Lung (tissue), 12 donors: Measurements from ENCODE around the gene MARK2. TPM values are rescaled to one million over a fixed set of nuclear protein-coding genes. Genes with fewer than 3 reads are reported as not detected.

Experiments
- ATAC-seq: fragments of 200-7000 bp; cut with Tn5 transposase; one replicate; pipeline ENCODE4 v1.9.1; 2020; ENCODE audit warnings: moderate number of reproducible peaks; ENCODE audit not compliant: insufficient read depth, low FRiP score
- DNase-seq, 3 donors: peaks; one replicate each; pipeline ENCODE4 v3.0.0-alpha.2; 2013 to 2017
- H3K27ac ChIP-seq, 2 donors: one replicate each; pipeline ENCODE4 v1.5.1; 2013; ENCODE audit warnings: mild to moderate bottlenecking in 2 of 2, moderate library complexity in 2 of 2, control low read depth in 1 of 2, inconsistent platforms in 1 of 2, low read depth in 1 of 2, low read length in 1 of 2
- H3K27me3 ChIP-seq, 3 donors: one replicate each; pipeline ENCODE4 v1.5.1; 2013; ENCODE audit warnings: low read length in 2 of 3; ENCODE audit not compliant: control insufficient read depth in 3 of 3, insufficient read depth in 3 of 3
- H3K36me3 ChIP-seq, 4 donors: one replicate each; pipeline ENCODE4 v1.5.1; 2013; ENCODE audit warnings: low read length in 4 of 4, mild to moderate bottlenecking in 1 of 4, moderate library complexity in 1 of 4; ENCODE audit not compliant: control insufficient read depth in 4 of 4, insufficient read depth in 4 of 4
- H3K4me1 ChIP-seq, 5 donors: one replicate each; pipeline ENCODE4 v1.5.1; 2013; ENCODE audit warnings: low read length in 5 of 5, mild to moderate bottlenecking in 2 of 5, moderate library complexity in 1 of 5; ENCODE audit not compliant: control insufficient read depth in 5 of 5, insufficient read depth in 5 of 5
- H3K4me3 ChIP-seq: one replicate; pipeline ENCODE4 v1.5.1; 2013; ENCODE audit warnings: mild to moderate bottlenecking, control low read depth, moderate library complexity
- H3K9ac ChIP-seq, 2 donors: one replicate each; pipeline ENCODE4 v1.5.1; 2013; ENCODE audit warnings: low read length in 2 of 2, control low read depth in 1 of 2; ENCODE audit not compliant: insufficient read depth in 1 of 2
- H3K9me3 ChIP-seq, 4 donors: one replicate each; pipeline ENCODE4 v1.5.1; 2013; ENCODE audit warnings: low read length in 3 of 4, mild to moderate bottlenecking in 1 of 4, moderate library complexity in 1 of 4; ENCODE audit not compliant: control insufficient read depth in 4 of 4, insufficient read depth in 3 of 4
- WGBS, 2 donors: extraction: QIAGEN DNeasy Blood & Tissue Kit; methylation state at CpG; one replicate each; pipeline ENCODE4 v1.1.7; 2013; 5-methylcytosine and 5-hydroxymethylcytosine counted together
- polyA plus RNA-seq, 2 donors: library from polyadenylated mRNA; stranded (reverse); fragments of 200-250 nt; gene quantifications; one replicate each; pipeline ENCODE4 v1.2.1, GENCODE V29; 2013
- total RNA-seq, 2 donors: library from RNA; depleted of rRNA in 1 of 2; stranded (reverse); fragments of >200 nt in 1 of 2; gene quantifications; one replicate each; pipeline ENCODE4 v1.2.1, GENCODE V29; 2014 to 2021
- TF ChIP-seq, protein P1 (sequence below): IDR thresholded peaks from 2 replicates; pipeline ENCODE4 v1.5.1; 2012; ENCODE audit warnings: mild to moderate bottlenecking; ENCODE audit errors: control extremely low read depth, extremely low read depth
- donor health status: control.
- donor health status: control.
- donor health status: Bipolar disorder and iron deficiency.
- donor health status: healthy.
- donor health status: DM: yes; HTN: yes; CAD: no.

The MARK2 gene
- total and polyA plus RNA-seq, 4 donors: 15.5 to 42.9 (median 32.3) TPM

DNA sequence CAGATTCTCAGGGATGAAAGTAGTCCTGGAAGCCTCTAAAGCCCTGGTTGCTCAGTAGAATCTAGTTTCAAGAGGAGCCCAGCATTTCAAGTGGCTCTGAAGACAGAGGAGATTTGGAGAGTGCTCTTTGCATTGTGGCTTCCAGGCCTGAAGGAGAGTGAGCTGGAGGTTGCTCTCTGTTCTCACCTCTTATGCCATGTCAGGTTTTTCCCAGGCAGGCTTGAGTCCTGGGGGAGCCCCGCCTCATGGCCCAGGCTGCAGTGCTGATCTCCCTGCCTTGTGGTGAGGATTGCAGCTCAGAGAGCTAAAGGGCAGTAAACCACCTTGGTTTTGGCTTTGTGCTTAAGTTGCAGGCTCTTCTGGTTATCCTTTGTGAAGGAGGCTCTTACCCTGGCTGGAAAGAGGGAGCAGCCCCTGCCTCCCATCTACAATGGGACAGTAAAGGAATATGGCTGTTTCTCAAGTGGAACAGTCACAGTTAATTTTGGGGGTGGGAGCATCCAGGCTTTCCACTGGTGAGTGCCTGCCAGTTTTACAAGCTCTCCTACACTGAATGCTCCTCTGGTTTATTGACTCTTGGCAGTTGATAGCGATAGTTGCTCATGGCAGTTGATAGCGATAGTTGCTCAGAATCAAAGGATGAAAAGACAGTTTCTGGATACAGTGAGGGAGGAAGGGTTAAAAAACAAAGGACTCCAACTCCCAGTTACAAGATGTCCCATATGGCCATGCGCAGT is 45.5 kb downstream of the MARK2 start:
- no peak for ATAC-seq
- H3K27ac ChIP-seq: peak overlapping the region in 1 of 2 donors; percentile 40

DNA sequence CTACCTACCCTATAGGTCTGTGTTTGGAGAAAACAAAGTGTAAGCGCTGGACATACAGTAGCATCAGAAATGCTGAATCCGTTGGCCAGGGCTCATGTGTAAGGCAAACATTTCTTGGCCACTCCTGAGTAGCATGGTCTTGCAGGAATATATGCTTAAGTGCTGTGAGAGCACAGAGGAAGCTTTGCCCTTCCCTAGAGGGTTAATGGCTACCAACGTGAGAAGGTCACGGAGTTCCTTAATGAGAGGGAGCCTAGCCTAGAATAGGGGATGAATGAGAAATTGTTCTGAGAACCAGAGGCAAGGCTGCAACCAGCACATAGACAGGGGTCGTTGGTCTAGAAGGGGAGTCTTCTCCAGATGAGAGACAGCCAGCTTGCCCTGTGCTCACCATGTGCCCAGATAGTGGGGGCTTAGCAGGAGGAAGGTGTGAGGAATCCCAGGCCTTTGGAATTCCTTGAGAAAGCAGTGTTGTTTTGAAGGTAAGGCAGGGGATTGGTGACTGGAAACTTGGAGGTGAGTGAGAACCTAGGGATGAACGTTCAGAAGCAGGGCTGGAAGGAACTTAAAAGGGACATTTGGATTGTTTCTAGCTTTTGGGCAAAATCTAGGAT is 48.6 kb downstream of the MARK2 start:
- no peak overlapping the region for H3K9ac ChIP-seq

More for the DNA sequence above, 45.5 kb downstream of the MARK2 start:
- peaks cover 2 to 34% (median 6%) of the 10 kb centered on the region in 5 donors for H3K4me1 ChIP-seq
- no peak overlapping the region for H3K9ac ChIP-seq
- no peak for DNase-seq
- peaks cover 0 to 3% (median under 1%) of the 10 kb centered on the region in 4 donors for H3K36me3 ChIP-seq
- 76 to 88% methylated on average over 4 of the region's 4 CpGs for WGBS, 2 donors
- no peaks in the 10 kb centered on the region for H3K9me3 ChIP-seq
- H3K27me3 ChIP-seq: no peaks in the 10 kb centered on the region
- no peak overlapping the region for H3K4me3 ChIP-seq
- TF ChIP-seq, protein P1, sequence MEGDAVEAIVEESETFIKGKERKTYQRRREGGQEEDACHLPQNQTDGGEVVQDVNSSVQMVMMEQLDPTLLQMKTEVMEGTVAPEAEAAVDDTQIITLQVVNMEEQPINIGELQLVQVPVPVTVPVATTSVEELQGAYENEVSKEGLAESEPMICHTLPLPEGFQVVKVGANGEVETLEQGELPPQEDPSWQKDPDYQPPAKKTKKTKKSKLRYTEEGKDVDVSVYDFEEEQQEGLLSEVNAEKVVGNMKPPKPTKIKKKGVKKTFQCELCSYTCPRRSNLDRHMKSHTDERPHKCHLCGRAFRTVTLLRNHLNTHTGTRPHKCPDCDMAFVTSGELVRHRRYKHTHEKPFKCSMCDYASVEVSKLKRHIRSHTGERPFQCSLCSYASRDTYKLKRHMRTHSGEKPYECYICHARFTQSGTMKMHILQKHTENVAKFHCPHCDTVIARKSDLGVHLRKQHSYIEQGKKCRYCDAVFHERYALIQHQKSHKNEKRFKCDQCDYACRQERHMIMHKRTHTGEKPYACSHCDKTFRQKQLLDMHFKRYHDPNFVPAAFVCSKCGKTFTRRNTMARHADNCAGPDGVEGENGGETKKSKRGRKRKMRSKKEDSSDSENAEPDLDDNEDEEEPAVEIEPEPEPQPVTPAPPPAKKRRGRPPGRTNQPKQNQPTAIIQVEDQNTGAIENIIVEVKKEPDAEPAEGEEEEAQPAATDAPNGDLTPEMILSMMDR: no peak

GRCh38 chr11:63888170-63889086 is 49.5 kb downstream of the MARK2 start:
- peak in 2 of 3 donors; percentile 41 to 54 for DNase-seq
- H3K9me3 ChIP-seq: no peaks in the 10 kb centered on the region
- peaks cover 0 to 2% (median under 1%) of the 10 kb centered on the region in 4 donors for H3K36me3 ChIP-seq
- ATAC-seq: peak; percentile 76
- H3K27ac ChIP-seq: peak overlapping the region; percentile 54 to 77
- H3K9ac ChIP-seq: no peak overlapping the region
- peaks cover 2 to 40% (median 6%) of the 10 kb centered on the region in 5 donors for H3K4me1 ChIP-seq
- TF ChIP-seq, protein P1: no peak
- H3K27me3 ChIP-seq: no peaks in the 10 kb centered on the region
- 19 to 24% methylated on average over 24 to 25 of the region's 25 CpGs for WGBS, 2 donors
- H3K4me3 ChIP-seq: peak overlapping the region; percentile 0

More for the DNA sequence above, 48.6 kb downstream of the MARK2 start:
- WGBS, 2 donors: 42 to 52% methylated on average over 6 of the region's 6 CpGs
- Histone ChIP-seq H3K27me3 (no peaks in the 10 kb centered on the region), H3K27ac (peak overlapping the region; percentile 46 to 80), H3K4me1 (peaks cover 2 to 41% (median 6%) of the 10 kb centered on the region in 5 donors), H3K36me3 (peaks cover 0 to 5% (median 1%) of the 10 kb centered on the region in 4 donors), H3K4me3 (no peak overlapping the region), H3K9me3 (no peaks in the 10 kb centered on the region)
- no peak for DNase-seq
- TF ChIP-seq, protein P1: no peak
- ATAC-seq: no peak
